NOMO-1 treated with dmso at 0.1 percent for 144 hours (cell line): ENCODE results near the gene ABLIM3.

Experiments
- DNase-seq: peaks from one replicate; lab custom pipeline; 2025; ENCODE audit not compliant: unreplicated experiment; lab: John Stamatoyannopoulos, UW

Gene ABLIM3

GRCh38 chr5:149278451-149279210, 137.3 kb downstream of the ABLIM3 start:
- no peak for DNase-seq

- no peak for DNase-seq
Measured at GRCh38 chr5:149279661-149280060, 138.4 kb downstream of the ABLIM3 start.

- DNase-seq, result no peak
Measured at GRCh38 chr5:149280124-149280523, 138.8 kb downstream of the ABLIM3 start.

GRCh38 chr5:149280802-149281201, 139.5 kb downstream of the ABLIM3 start:
- DNase-seq, result no peak

- DNase-seq, result no peak
Measured at GRCh38 chr5:149282027-149282965, 141.0 kb downstream of the ABLIM3 start.

- DNase-seq, result no peak
Measured at GRCh38 chr5:149282966-149283332, 141.7 kb downstream of the ABLIM3 start.

- DNase-seq, result no peak
Measured at GRCh38 chr5:149283626-149284480, 142.6 kb downstream of the ABLIM3 start.

- no peak for DNase-seq
Measured at GRCh38 chr5:149284501-149284900, 143.2 kb downstream of the ABLIM3 start.

- DNase-seq, result no peak
Measured at GRCh38 chr5:149285153-149285552, 143.9 kb downstream of the ABLIM3 start.

GRCh38 chr5:149288436-149288835, 147.1 kb downstream of the ABLIM3 start:
- no peak for DNase-seq

GRCh38 chr5:149289301-149289700, 148.0 kb downstream of the ABLIM3 start:
- DNase-seq, result no peak

- no peak for DNase-seq
Measured at GRCh38 chr5:149294872-149295829, 153.9 kb downstream of the ABLIM3 start.

GRCh38 chr5:149297340-149298025, 156.2 kb downstream of the ABLIM3 start:
- no peak for DNase-seq

- DNase-seq, result no peak
Measured at GRCh38 chr5:149298163-149298562, 156.9 kb downstream of the ABLIM3 start.

GRCh38 chr5:149298842-149299404, 157.6 kb downstream of the ABLIM3 start:
- DNase-seq, result no peak

- DNase-seq, result no peak
Measured at GRCh38 chr5:149299451-149300054, 158.3 kb downstream of the ABLIM3 start.

GRCh38 chr5:149300441-149300840, 159.1 kb downstream of the ABLIM3 start:
- no peak for DNase-seq

GRCh38 chr5:149301049-149301743, 159.9 kb downstream of the ABLIM3 start:
- no peak for DNase-seq
